Activated CD8-positive, alpha-beta memory T cell treated with anti-CD3 and anti-CD28 coated beads for 48 hours (primary cell): ENCODE results near the gene NPLOC4.

Source experiments
- DNase-seq, 3 experiments: peaks; one replicate each; pipeline ENCODE4 v3.0.0-alpha.2; 2020; ENCODE audit warnings: low read depth in 2 of 3, low spot score in 2 of 3

The NPLOC4 gene

GRCh38 chr17:81664051-81664470, 27.1 kb upstream of the NPLOC4 start:
- no peak for DNase-seq

DNA sequence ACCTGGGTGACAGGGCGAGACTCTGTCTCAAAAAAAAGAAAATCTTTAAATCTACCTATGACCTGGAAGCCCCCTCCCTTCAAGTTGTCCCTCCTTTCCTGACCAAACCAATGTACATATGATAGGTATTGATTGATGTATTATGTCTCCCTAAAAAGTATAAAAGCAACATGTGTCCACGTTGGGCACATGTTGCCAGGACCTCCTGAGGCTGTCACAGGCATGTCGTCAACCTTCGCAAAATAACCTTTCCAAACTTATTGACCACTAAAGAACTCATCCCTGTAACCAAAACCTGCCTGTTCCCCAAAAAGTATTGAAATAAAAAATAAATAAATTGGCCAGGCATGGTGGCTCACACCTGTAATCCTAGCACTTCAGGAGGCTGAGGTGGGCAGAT, 25.1 kb upstream of the NPLOC4 start:
- no peak for DNase-seq

DNA sequence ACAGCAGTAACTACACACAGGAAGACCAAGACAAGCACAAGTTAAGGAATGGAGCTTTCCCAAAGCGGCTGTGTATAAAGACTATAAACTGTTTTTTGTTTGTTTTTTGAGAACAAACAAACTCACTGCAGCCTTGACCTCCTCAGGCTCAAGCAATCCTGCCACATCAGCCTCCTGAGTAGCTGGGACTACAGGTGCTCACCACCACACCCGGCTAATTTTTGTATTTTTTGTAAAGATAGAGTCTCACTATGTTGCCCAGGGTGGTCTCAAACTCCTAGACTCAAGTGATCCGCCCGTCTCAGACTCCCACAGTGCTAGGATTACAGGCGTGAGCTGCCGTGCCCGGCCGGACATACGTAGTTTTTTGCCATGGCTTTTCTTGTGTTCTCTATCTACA, 23.5 kb upstream of the NPLOC4 start:
- no peak for DNase-seq

DNA sequence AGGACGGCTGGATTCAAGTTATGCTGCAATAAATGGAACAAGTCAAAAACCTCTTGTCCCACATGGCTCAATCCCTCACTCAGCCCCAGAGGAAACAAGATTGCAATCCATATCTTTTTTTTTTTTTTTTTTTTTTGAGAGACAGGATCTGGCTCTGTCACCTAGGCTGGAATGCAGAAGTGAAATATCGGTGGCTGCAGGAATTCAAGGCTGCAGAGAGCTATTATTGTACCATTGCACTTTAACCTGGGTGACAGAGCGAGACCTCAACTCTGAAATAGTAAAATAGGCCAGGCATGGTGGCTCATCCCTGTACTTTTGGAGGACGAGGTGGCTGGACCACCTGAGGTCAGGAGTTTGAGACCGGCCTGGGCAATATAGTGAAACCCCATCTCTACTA, 22.1 kb upstream of the NPLOC4 start:
- no peak for DNase-seq

GRCh38 chr17:81656835-81657234, 19.9 kb upstream of the NPLOC4 start:
- no peak for DNase-seq

DNA sequence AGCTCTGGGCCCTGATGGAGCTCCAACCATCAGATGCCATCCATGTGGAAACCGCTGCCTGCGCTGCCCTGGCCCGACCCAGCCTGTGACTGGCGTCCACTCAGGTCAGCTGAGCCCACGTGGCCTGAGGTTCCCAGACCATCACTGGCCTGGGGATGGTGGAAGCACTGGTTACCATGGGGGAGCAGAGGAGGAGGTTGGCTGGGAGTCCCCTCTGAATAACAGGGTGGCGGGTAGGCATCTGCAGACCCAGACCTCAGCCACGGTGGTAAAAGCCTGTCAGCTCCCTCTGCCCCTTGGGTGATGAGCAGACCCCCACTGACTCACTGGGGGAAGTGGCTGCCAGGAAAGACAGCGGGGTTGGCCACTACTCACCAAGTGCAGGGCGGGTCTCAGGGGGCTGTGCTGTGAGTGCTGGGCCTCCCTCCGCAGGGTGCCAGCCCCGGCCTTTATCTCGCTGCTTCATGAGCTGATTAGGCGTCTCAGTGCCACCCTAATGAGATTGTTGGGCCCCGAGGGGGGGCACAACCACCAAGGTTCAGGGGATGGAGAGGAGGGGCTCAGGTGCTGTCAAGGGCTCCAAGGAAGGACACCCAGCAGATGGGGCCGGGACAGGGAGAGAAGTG, 19.3 kb upstream of the NPLOC4 start, which contains the start of gene PDE6G:
Gene PDE6G, minus strand, starts transcription at position 425 of the 626 bp plus-strand sequence. CDS start 3,237 bp downstream, outside the sequence.
- no peak for DNase-seq

DNA sequence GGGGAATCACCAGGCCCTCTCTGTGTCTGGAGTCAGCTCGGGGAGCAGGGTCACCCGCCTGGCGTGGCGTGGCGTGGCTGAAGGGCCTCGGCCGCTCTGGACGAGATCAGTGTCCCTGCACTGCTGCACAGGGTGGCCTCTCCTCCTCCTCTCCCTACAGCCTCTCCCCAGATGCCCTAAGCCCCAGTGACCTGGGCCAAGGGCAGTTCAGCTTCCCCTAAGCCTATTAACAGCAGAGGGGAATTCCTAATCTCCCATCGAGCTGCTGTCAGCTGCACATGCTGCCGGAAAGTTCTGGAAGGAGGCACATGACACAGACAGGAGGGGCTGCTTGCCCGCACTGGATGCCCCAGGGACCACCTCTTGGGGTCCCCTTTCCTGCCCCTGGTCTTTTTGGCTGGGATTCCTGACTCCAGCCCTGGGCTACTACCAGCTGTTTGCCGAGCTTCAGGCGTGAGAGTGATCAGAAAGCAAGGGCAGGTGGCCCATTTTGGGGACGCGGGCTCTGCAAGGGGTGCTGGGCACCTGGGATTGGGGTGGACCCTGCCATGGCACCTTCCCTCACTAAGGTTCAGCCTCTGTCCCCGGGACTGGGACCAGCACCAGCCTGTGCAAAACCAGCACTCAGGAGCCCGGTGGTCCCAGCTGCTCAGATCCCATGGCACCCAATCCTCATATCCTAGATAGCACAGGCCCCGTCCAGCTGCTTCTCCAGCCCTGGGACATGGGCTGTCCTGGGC, 18.6 kb upstream of the NPLOC4 start:
- DNase-seq: no peak

DNA sequence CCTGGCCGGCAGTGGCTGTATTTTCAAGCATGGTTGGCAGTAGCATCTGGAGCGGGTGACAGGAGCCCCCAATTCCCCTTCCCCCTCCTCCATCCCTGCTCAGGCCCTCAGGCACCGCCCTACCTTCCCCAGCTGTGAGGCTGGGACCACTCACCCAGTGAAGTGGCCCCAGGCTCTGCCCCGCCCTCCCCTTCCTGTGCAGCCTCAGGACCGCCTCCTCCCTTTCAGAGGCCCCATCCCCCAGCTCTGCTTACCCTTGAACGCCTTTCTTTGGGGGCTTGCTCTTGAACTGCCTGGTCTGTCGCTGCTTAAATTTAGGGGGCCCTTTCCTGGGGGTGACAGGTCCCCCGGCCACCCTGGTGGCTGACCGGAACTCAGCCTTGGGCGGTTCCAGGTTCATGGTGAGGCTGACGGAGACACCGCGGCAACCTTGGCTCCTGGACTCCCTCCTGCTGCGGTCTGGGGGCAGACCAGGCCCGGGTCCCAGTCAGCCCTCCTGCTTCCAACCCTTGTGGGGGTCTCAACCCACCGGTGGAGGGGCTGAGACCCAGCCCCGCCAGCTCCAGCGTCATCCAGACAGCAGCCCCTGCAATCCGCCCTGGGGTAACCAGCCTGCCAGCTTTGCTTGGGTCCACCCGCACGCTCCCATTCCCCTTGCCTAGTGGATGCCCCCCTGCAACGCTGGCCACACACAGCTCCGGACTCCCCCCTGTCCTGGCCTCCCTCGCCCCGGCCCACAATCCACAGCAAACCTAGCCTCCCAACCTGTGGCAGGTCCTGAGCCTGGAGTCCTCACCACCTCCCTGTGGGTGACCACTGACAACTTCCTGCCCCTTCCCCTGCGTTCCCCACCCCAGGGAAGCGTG, 16.2 kb upstream of the NPLOC4 start:
- no peak for DNase-seq

DNA sequence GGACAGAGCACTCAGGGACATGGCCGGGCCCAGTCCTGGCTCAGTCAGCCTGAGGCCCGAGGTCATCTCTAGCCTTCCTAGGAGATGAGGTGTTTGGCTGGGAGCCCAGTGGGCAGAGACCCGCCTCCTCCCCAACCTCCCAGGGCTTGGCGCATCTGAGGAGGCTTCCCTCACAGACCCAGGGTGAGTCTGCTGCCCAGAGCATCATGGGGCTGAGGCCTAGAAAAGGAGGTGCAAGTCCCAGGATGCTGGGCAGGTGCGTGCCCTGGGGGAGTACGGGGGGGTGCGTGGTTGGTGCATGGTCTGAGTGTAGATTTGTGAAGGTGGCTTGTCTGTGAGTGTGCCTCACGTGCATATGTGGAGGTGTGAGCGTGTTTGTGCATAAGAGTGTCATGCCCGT, 14.8 kb upstream of the NPLOC4 start:
- DNase-seq: no peak

DNA sequence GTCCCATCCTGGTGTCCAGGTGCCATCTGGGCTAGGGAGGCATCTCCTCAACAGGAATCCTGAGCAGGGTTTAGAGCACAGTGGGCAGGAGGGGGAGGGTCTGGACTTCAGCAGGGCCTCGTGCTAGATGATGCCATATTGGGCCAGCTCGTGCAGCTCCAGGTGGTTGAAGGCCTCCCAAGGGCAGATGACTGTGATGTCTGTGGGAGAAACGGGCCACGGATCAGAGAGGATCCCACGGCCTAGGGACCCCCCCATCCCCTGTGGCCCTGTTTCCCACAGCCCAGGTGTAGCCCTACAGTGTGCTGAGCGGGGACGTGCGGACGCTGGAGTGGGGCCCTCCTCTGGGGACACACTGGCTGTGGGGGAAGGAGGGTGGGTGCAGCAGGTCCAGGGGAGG, 14.0 kb upstream of the NPLOC4 start:
- DNase-seq: no peak

- DNase-seq: no peak
Measured at GRCh38 chr17:81648707-81649085, 11.8 kb upstream of the NPLOC4 start.

DNA sequence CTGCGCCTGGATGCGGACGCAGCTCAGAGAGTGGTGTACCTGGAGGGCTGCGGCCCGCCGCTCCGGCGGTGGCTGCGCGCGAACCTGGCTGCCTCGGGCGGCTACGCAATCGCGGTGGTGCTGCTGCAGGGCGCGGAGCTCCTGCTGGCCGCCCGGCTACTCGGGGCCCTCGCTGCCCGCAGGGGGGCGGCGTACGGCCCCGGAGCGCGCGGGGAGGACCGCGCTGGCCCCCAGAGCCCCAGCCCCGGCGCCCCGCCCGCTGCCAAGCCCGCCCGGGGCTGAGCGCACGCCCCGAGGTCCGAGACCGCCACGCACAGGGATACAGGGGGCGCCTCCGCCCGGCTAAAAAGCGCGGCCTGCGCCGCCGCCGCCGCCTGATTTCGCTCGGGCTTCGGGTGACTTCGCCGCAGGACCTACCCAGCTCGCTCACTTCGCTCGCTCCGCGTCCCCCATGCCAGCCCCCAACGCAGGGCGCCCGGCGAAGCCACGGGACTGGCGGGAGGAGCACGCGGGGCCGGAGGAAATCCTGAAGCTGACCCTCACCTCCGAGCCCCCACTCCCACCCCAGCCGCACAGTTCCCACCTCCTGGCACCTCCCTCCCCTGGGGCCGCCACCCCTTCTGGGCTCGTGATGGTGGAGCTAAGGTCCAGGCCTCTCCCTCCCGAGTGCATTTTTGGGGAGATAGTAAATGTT, 11.2 kb upstream of the NPLOC4 start:
- DNase-seq: no peak

- no peak for DNase-seq
Measured at GRCh38 chr17:81647640-81648012, 10.7 kb upstream of the NPLOC4 start.

- no peak for DNase-seq
Measured at GRCh38 chr17:81646869-81647600, 10.1 kb upstream of the NPLOC4 start.

- DNase-seq: no peak
Measured at GRCh38 chr17:81644976-81645952, 8.4 kb upstream of the NPLOC4 start.

- no peak for DNase-seq
Measured at GRCh38 chr17:81644496-81644895, 7.6 kb upstream of the NPLOC4 start.

DNA sequence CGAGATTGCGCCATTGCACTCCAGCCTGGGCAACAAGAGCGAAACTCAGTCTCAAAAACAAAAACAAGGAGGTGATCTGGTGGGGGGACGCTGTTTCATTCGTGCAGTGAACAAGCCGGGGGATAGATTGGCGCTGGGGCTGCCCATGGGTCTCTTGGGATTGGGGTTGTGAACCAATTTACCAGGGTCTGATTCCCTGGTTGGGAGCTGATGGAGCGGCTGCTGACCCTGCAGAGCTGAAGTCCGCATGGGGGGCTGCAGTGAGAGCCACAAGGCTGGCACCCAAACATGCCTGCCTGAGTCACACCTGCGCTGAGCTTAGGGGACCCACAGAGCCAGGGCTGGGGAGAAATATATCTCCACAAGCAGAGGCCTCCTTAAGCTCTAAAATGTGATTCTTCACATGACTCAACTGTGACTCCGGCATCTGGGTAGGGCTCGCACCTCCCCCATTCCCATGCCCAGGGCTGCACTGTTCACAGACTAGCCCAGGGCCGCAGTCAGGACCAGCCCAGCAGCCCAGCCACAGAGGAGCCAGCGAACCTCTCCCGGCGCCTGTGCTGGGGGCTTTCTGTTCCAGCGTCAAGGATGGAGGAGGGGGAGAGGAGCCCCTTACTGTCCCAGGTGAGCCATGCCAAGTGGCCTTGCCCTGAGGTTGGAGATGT, 5.0 kb upstream of the NPLOC4 start:
- no peak for DNase-seq

- DNase-seq: no peak
Measured at GRCh38 chr17:81640011-81640410, 3.1 kb upstream of the NPLOC4 start.

- no peak for DNase-seq
Measured at GRCh38 chr17:81638683-81639082, 1.8 kb upstream of the NPLOC4 start.
